ENCODE results near the gene SPCS3.
"Not testable (repeated sequence)": the region's sequence is repeated elsewhere in the genome, so short reads cannot be mapped to it uniquely, and the experiment has no call there.

The SPCS3 gene

DNA sequence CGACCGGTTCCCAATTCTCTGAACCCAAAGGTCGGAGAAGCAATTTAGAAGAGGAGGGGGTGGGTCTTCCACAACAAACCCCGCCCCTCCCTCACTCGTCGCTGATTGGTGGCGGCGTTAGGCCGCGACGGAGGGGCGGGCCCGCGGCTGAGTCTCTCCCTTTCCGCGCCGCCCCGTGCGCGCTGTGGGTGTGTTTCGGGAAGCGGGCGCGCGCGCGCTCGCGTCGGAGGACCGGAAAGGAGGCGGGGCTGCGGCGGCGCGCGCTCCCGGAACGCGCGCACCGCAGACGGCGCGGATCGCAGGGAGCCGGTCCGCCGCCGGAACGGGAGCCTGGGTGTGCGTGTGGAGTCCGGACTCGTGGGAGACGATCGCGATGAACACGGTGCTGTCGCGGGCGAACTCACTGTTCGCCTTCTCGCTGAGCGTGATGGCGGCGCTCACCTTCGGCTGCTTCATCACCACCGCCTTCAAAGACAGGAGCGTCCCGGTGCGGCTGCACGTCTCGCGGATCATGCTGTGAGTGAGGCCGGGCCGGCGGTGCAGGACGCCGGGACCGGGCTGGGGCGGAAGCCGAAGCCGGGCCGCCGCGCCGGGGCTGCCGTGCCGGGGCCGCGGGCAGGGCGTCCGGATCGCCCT, at the start of gene SPCS3:
TSS of gene SPCS3 (plus strand) at position 263 of the 636 bp plus-strand sequence. CDS start at position 374, 111 bp downstream.
- H3K4me3 ChIP-seq (ENCODE audit: low read depth, low read length): peak within 1 kb of the TSS; percentile 92

GRCh38 chr4:176270669-176271068, 49.1 kb upstream of the SPCS3 start:
- Histone ChIP-seq H3K9ac (ENCODE audit: low read depth, low read length) (no peak overlapping the region), H3K4me3 (ENCODE audit: low read depth, low read length) (no peak overlapping the region), H3K36me3 (ENCODE audit: control insufficient read depth, insufficient read depth, low read length) (no peaks in the 10 kb centered on the region)

More for the DNA sequence above, at the start of gene SPCS3:
- no peaks in the 10 kb centered on the region for H3K9me3 ChIP-seq (ENCODE audit: control insufficient read depth, insufficient read depth, low read length)
- H3K27me3 ChIP-seq (ENCODE audit: control insufficient read depth, insufficient read depth, low read length): no peaks in the 10 kb centered on the region
- H3K4me1 ChIP-seq (ENCODE audit: control insufficient read depth, insufficient read depth, low read length): no peaks in the 10 kb centered on the region
- peak within 1 kb of the TSS; percentile 82 for H3K9ac ChIP-seq (ENCODE audit: low read depth, low read length)
- H3K36me3 ChIP-seq (ENCODE audit: control insufficient read depth, insufficient read depth, low read length): no peaks in the 10 kb centered on the region

DNA sequence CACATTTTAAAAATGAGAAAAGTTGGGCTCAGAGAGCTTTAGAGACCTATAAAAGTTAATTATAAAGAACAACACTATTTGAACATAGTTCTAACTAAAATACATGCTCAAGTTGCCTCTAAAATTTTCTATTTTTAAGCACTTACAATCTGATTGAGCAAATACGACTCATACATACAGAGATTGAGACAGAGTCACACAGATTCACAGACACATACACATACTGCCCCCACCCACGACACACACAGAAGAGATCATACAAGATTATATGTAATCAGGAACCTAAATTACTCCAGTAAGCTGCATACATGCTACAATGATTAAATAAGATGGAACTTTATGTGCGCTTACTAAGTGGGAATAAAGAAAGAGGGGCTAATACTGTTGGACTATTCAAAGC, 48.0 kb upstream of the SPCS3 start:
- H3K9ac ChIP-seq (ENCODE audit: low read depth, low read length): no peak overlapping the region
- no peak overlapping the region for H3K4me3 ChIP-seq (ENCODE audit: low read depth, low read length)

More at GRCh38 chr4:176270669-176271068, 49.1 kb upstream of the SPCS3 start:
- Histone ChIP-seq H3K27me3 (ENCODE audit: control insufficient read depth, insufficient read depth, low read length) (no peaks in the 10 kb centered on the region), H3K4me1 (ENCODE audit: control insufficient read depth, insufficient read depth, low read length) (no peaks in the 10 kb centered on the region), H3K9me3 (ENCODE audit: control insufficient read depth, insufficient read depth, low read length) (no peaks in the 10 kb centered on the region)

GRCh38 chr4:176272799-176273198, 47.0 kb upstream of the SPCS3 start:
- Histone ChIP-seq H3K27me3 (ENCODE audit: control insufficient read depth, insufficient read depth, low read length) (no peaks in the 10 kb centered on the region), H3K9ac (ENCODE audit: low read depth, low read length) (no peak overlapping the region), H3K4me1 (ENCODE audit: control insufficient read depth, insufficient read depth, low read length) (no peaks in the 10 kb centered on the region), H3K4me3 (ENCODE audit: low read depth, low read length) (no peak overlapping the region), H3K36me3 (ENCODE audit: control insufficient read depth, insufficient read depth, low read length) (no peaks in the 10 kb centered on the region), H3K9me3 (ENCODE audit: control insufficient read depth, insufficient read depth, low read length) (no peaks in the 10 kb centered on the region)

More for the DNA sequence above, 48.0 kb upstream of the SPCS3 start:
- H3K36me3 ChIP-seq (ENCODE audit: control insufficient read depth, insufficient read depth, low read length): no peaks in the 10 kb centered on the region
- H3K4me1 ChIP-seq (ENCODE audit: control insufficient read depth, insufficient read depth, low read length): no peaks in the 10 kb centered on the region
- no peaks in the 10 kb centered on the region for H3K27me3 ChIP-seq (ENCODE audit: control insufficient read depth, insufficient read depth, low read length)
- no peaks in the 10 kb centered on the region for H3K9me3 ChIP-seq (ENCODE audit: control insufficient read depth, insufficient read depth, low read length)

- Histone ChIP-seq H3K9me3 (ENCODE audit: control insufficient read depth, insufficient read depth, low read length) (no peaks in the 10 kb centered on the region), H3K4me3 (ENCODE audit: low read depth, low read length) (no peak overlapping the region), H3K9ac (ENCODE audit: low read depth, low read length) (no peak overlapping the region), H3K36me3 (ENCODE audit: control insufficient read depth, insufficient read depth, low read length) (no peaks in the 10 kb centered on the region), H3K4me1 (ENCODE audit: control insufficient read depth, insufficient read depth, low read length) (no peaks in the 10 kb centered on the region), H3K27me3 (ENCODE audit: control insufficient read depth, insufficient read depth, low read length) (no peaks in the 10 kb centered on the region)
These were observed 46.0 kb upstream of the SPCS3 start for GRCh38 chr4:176273736-176274135.

- Histone ChIP-seq H3K4me3 (ENCODE audit: low read depth, low read length) (no peak overlapping the region), H3K27me3 (ENCODE audit: control insufficient read depth, insufficient read depth, low read length) (no peaks in the 10 kb centered on the region), H3K4me1 (ENCODE audit: control insufficient read depth, insufficient read depth, low read length) (no peaks in the 10 kb centered on the region), H3K36me3 (ENCODE audit: control insufficient read depth, insufficient read depth, low read length) (no peaks in the 10 kb centered on the region), H3K9me3 (ENCODE audit: control insufficient read depth, insufficient read depth, low read length) (no peaks in the 10 kb centered on the region), H3K9ac (ENCODE audit: low read depth, low read length) (no peak overlapping the region)
These were observed 45.3 kb upstream of the SPCS3 start for GRCh38 chr4:176274441-176274840.

GRCh38 chr4:176276710-176277109, 43.1 kb upstream of the SPCS3 start:
- no peak overlapping the region for H3K9ac ChIP-seq (ENCODE audit: low read depth, low read length)
- H3K4me3 ChIP-seq (ENCODE audit: low read depth, low read length): no peak overlapping the region
- H3K4me1 ChIP-seq (ENCODE audit: control insufficient read depth, insufficient read depth, low read length): no peaks in the 10 kb centered on the region
- no peaks in the 10 kb centered on the region for H3K27me3 ChIP-seq (ENCODE audit: control insufficient read depth, insufficient read depth, low read length)
- H3K36me3 ChIP-seq (ENCODE audit: control insufficient read depth, insufficient read depth, low read length): no peaks in the 10 kb centered on the region
- no peaks in the 10 kb centered on the region for H3K9me3 ChIP-seq (ENCODE audit: control insufficient read depth, insufficient read depth, low read length)

GRCh38 chr4:176277162-176277904, 42.4 kb upstream of the SPCS3 start:
- H3K27me3 ChIP-seq (ENCODE audit: control insufficient read depth, insufficient read depth, low read length): no peaks in the 10 kb centered on the region
- no peaks in the 10 kb centered on the region for H3K9me3 ChIP-seq (ENCODE audit: control insufficient read depth, insufficient read depth, low read length)
- no peaks in the 10 kb centered on the region for H3K36me3 ChIP-seq (ENCODE audit: control insufficient read depth, insufficient read depth, low read length)
- no peak overlapping the region for H3K9ac ChIP-seq (ENCODE audit: low read depth, low read length)
- no peak overlapping the region for H3K4me3 ChIP-seq (ENCODE audit: low read depth, low read length)
- no peaks in the 10 kb centered on the region for H3K4me1 ChIP-seq (ENCODE audit: control insufficient read depth, insufficient read depth, low read length)

DNA sequence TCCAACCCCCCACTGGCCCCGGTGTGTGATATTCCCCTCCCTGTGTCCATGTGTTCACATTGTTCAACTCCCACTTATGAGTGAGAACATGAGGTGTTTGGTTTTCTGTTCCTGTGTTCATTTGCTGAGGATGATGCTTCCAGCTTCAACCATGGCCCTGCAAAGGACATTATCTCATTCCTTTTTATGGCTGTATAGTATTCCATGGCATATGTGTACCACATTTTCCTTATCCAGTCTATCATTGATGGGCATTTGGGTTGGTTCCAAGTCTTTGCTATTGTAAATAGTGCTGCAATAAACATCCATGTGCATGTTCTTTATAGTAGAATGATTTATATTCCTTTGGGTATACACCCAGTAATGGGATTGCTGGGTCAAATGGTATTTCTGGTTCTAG, 40.2 kb upstream of the SPCS3 start:
- not testable (repeated sequence) for H3K36me3 ChIP-seq (ENCODE audit: control insufficient read depth, insufficient read depth, low read length); H3K4me1 ChIP-seq (ENCODE audit: control insufficient read depth, insufficient read depth, low read length); H3K9me3 ChIP-seq (ENCODE audit: control insufficient read depth, insufficient read depth, low read length); H3K27me3 ChIP-seq (ENCODE audit: control insufficient read depth, insufficient read depth, low read length); H3K9ac ChIP-seq (ENCODE audit: low read depth, low read length); H3K4me3 ChIP-seq (ENCODE audit: low read depth, low read length)

GRCh38 chr4:176286728-176287127, 33.0 kb upstream of the SPCS3 start:
- Histone ChIP-seq H3K4me1 (ENCODE audit: control insufficient read depth, insufficient read depth, low read length) (no peaks in the 10 kb centered on the region), H3K9ac (ENCODE audit: low read depth, low read length) (no peak overlapping the region), H3K4me3 (ENCODE audit: low read depth, low read length) (no peak overlapping the region), H3K27me3 (ENCODE audit: control insufficient read depth, insufficient read depth, low read length) (no peaks in the 10 kb centered on the region), H3K9me3 (ENCODE audit: control insufficient read depth, insufficient read depth, low read length) (no peaks in the 10 kb centered on the region), H3K36me3 (ENCODE audit: control insufficient read depth, insufficient read depth, low read length) (no peaks in the 10 kb centered on the region)

DNA sequence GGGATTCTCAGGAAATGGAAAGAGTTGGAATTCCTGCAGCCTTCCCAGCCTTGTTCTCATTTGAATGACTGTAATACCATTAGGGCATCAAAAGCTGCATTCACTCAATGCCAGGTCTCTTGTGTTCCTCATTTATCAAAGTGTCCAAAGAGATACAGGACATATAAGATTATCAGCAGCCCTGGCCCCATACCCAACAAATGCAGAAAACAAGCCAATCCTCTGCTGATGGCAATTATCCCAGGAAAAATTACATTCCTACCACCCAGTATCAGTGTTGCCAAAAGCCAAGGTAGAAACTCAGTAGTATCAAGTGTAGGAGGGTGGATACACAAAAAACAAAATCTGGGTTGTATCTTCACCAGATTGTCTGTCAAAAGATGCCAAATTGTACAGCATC, 32.2 kb upstream of the SPCS3 start:
- H3K4me3 ChIP-seq (ENCODE audit: low read depth, low read length): no peak overlapping the region
- no peaks in the 10 kb centered on the region for H3K9me3 ChIP-seq (ENCODE audit: control insufficient read depth, insufficient read depth, low read length)
- H3K27me3 ChIP-seq (ENCODE audit: control insufficient read depth, insufficient read depth, low read length): no peaks in the 10 kb centered on the region
- H3K9ac ChIP-seq (ENCODE audit: low read depth, low read length): no peak overlapping the region
- no peaks in the 10 kb centered on the region for H3K36me3 ChIP-seq (ENCODE audit: control insufficient read depth, insufficient read depth, low read length)
- no peaks in the 10 kb centered on the region for H3K4me1 ChIP-seq (ENCODE audit: control insufficient read depth, insufficient read depth, low read length)

- H3K27me3 ChIP-seq (ENCODE audit: control insufficient read depth, insufficient read depth, low read length): no peaks in the 10 kb centered on the region
- no peak overlapping the region for H3K9ac ChIP-seq (ENCODE audit: low read depth, low read length)
- no peak overlapping the region for H3K4me3 ChIP-seq (ENCODE audit: low read depth, low read length)
- no peaks in the 10 kb centered on the region for H3K9me3 ChIP-seq (ENCODE audit: control insufficient read depth, insufficient read depth, low read length)
- H3K36me3 ChIP-seq (ENCODE audit: control insufficient read depth, insufficient read depth, low read length): no peaks in the 10 kb centered on the region
- H3K4me1 ChIP-seq (ENCODE audit: control insufficient read depth, insufficient read depth, low read length): no peaks in the 10 kb centered on the region
These were observed 31.7 kb upstream of the SPCS3 start for GRCh38 chr4:176288020-176288419.

All from iPS-15b (cell line).